T-helper 22 cell (primary cell): Measurements from ENCODE around the gene CDHR4.
"Not testable (repeated sequence)": the region's sequence is repeated elsewhere in the genome, so short reads cannot be mapped to it uniquely, and the experiment has no call there.

Source experiments
- DNase-seq: peaks from one replicate; pipeline ENCODE4 v3.0.0-alpha.2; 2020; ENCODE audit warnings: low read depth

Gene CDHR4

GRCh38 chr3:49780080-49780974, 19.3 kb downstream of the CDHR4 start:
- no peak for DNase-seq

GRCh38 chr3:49779358-49780079, 20.2 kb downstream of the CDHR4 start:
- no peak for DNase-seq

- not testable (repeated sequence) for DNase-seq
Measured at GRCh38 chr3:49776101-49776500, 23.6 kb downstream of the CDHR4 start.

- DNase-seq: no peak
Measured at GRCh38 chr3:49775538-49775937, 24.1 kb downstream of the CDHR4 start.

- DNase-seq: no peak
Measured at GRCh38 chr3:49772703-49773102, 27.0 kb downstream of the CDHR4 start.

- DNase-seq: no peak
Measured at GRCh38 chr3:49771340-49771938, 28.2 kb downstream of the CDHR4 start.

GRCh38 chr3:49769926-49770325, 29.7 kb downstream of the CDHR4 start:
- DNase-seq: no peak

GRCh38 chr3:49769286-49769915, 30.3 kb downstream of the CDHR4 start:
- DNase-seq: no peak

- no peak for DNase-seq
Measured at GRCh38 chr3:49763981-49764380, 35.7 kb downstream of the CDHR4 start.

- DNase-seq: no peak
Measured at GRCh38 chr3:49761661-49762060, 38.0 kb downstream of the CDHR4 start.

GRCh38 chr3:49759226-49759625, 40.4 kb downstream of the CDHR4 start:
- DNase-seq: no peak

GRCh38 chr3:49757197-49757596, 42.5 kb downstream of the CDHR4 start:
- no peak for DNase-seq

GRCh38 chr3:49756036-49756435, 43.6 kb downstream of the CDHR4 start:
- no peak for DNase-seq

- no peak for DNase-seq
Measured at GRCh38 chr3:49754536-49754935, 45.1 kb downstream of the CDHR4 start.

GRCh38 chr3:49751501-49751900, 48.2 kb downstream of the CDHR4 start:
- no peak for DNase-seq

- no peak for DNase-seq
Measured at GRCh38 chr3:49750056-49750455, 49.6 kb downstream of the CDHR4 start.

GRCh38 chr3:49748874-49749273, 50.8 kb downstream of the CDHR4 start:
- not testable (repeated sequence) for DNase-seq

GRCh38 chr3:49747792-49748480, 51.7 kb downstream of the CDHR4 start:
- DNase-seq: no peak

- no peak for DNase-seq
Measured at GRCh38 chr3:49745986-49746385, 53.7 kb downstream of the CDHR4 start.
